Osteoblast (primary cell): ENCODE results near the gene E2F4. TPM values are rescaled to one million over a fixed set of nuclear protein-coding genes. Genes with fewer than 3 reads are reported as not detected.
A peak's percentile ranks its signal among the peaks of the same experiment; 100 is the strongest.

ENCODE experiments used
- DNase-seq: peaks from one replicate; pipeline ENCODE4 v3.0.0; 2011; ENCODE audit warnings: low spot score, mixed read lengths; ENCODE audit not compliant: insufficient read length; ENCODE audit errors: missing footprints
- H2AFZ ChIP-seq: 2 replicates; pipeline ENCODE4 v1.6.0; 2011; ENCODE audit warnings: mild to moderate bottlenecking, low read length
- H3K27ac ChIP-seq: 2 replicates; pipeline ENCODE4 v1.5.1; 2011; ENCODE audit warnings: mild to moderate bottlenecking, low read depth, low read length, moderate library complexity
- H3K27me3 ChIP-seq: 2 replicates; pipeline ENCODE4 v1.6.0; 2012; ENCODE audit warnings: mild to moderate bottlenecking, control low read depth, inconsistent platforms, low read length, moderate library complexity; ENCODE audit not compliant: insufficient read depth
- H3K36me3 ChIP-seq: 2 replicates; pipeline ENCODE4 v1.5.1; 2011; ENCODE audit warnings: mild to moderate bottlenecking, low read length, control low read depth, moderate library complexity; ENCODE audit not compliant: insufficient read depth
- H3K4me1 ChIP-seq: 2 replicates; pipeline ENCODE4 v1.5.1; 2011; ENCODE audit warnings: mild to moderate bottlenecking, low read length, control low read depth, moderate library complexity; ENCODE audit not compliant: insufficient read depth
- H3K4me2 ChIP-seq: 2 replicates; pipeline ENCODE4 v1.6.0; 2011; ENCODE audit warnings: mild to moderate bottlenecking, low read length; ENCODE audit not compliant: insufficient read depth
- H3K4me3 ChIP-seq: fragments of 200-600 bp; sonication (generic); 3 replicates; pipeline ENCODE4 v1.5.1; 2012; ENCODE audit warnings: mild to moderate bottlenecking, low read length, inconsistent platforms; ENCODE audit not compliant: insufficient read depth
- H3K79me2 ChIP-seq: 2 replicates; pipeline ENCODE4 v1.6.0; 2012; ENCODE audit warnings: mild to moderate bottlenecking, low read length, control low read depth, inconsistent platforms; ENCODE audit not compliant: insufficient read depth
- H3K9me3 ChIP-seq: 2 replicates; pipeline ENCODE4 v1.5.1; 2011; ENCODE audit warnings: low read depth, low read length, control low read depth
- H4K20me1 ChIP-seq: 2 replicates; pipeline ENCODE4 v1.6.0; 2012; ENCODE audit warnings: mild to moderate bottlenecking, low read length, control low read depth; ENCODE audit not compliant: insufficient read depth
- total RNA-seq: library from RNA; depleted of rRNA; stranded (reverse); fragments of >200 nt; gene quantifications from 2 replicates; pipeline ENCODE4 v1.2.3, GENCODE V29; 2012
- TF ChIP-seq, protein P1 (sequence below): IDR thresholded peaks from 2 replicates; pipeline ENCODE4 v1.5.1; 2011; ENCODE audit warnings: mild to moderate bottlenecking, low read depth, low read length, moderate library complexity; ENCODE audit errors: extremely low read depth

Gene E2F4
- total RNA-seq, 1 donor, result 56.5 TPM

DNA sequence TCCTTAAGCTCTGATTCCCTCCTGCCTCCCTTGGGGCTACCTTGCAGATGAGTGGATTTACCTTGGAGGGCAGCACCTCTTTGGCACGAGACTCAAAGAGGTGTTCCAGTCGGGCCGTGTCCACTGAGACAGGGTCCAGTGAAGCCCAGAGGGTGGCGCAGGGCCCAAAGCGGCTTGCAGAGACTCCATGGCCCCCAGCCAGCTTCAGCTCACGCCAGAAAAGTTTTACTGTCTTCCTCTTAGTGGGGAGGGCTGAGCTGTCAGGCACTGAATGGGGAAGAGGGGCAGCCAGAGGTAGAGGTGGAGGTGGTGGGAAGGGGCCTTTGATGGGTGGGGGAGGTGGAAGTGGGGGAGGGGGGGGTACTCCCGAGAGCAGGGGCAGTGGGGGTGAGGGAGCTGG, 41.6 kb downstream of the E2F4 start:
- Histone ChIP-seq H3K27ac (no peak overlapping the region), H2AFZ (no peak overlapping the region), H3K36me3 (peaks cover 85% of the 10 kb centered on the region), H3K4me3 (no peak overlapping the region), H3K79me2 (peaks cover 41% of the 10 kb centered on the region), H3K27me3 (no peaks in the 10 kb centered on the region), H4K20me1 (peaks cover 13% of the 10 kb centered on the region), H3K4me2 (no peak overlapping the region), H3K4me1 (peaks cover 5% of the 10 kb centered on the region), H3K9me3 (no peaks in the 10 kb centered on the region)
- TF ChIP-seq, protein P1, sequence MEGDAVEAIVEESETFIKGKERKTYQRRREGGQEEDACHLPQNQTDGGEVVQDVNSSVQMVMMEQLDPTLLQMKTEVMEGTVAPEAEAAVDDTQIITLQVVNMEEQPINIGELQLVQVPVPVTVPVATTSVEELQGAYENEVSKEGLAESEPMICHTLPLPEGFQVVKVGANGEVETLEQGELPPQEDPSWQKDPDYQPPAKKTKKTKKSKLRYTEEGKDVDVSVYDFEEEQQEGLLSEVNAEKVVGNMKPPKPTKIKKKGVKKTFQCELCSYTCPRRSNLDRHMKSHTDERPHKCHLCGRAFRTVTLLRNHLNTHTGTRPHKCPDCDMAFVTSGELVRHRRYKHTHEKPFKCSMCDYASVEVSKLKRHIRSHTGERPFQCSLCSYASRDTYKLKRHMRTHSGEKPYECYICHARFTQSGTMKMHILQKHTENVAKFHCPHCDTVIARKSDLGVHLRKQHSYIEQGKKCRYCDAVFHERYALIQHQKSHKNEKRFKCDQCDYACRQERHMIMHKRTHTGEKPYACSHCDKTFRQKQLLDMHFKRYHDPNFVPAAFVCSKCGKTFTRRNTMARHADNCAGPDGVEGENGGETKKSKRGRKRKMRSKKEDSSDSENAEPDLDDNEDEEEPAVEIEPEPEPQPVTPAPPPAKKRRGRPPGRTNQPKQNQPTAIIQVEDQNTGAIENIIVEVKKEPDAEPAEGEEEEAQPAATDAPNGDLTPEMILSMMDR, result no peak
- DNase-seq, result peak; percentile 26

DNA sequence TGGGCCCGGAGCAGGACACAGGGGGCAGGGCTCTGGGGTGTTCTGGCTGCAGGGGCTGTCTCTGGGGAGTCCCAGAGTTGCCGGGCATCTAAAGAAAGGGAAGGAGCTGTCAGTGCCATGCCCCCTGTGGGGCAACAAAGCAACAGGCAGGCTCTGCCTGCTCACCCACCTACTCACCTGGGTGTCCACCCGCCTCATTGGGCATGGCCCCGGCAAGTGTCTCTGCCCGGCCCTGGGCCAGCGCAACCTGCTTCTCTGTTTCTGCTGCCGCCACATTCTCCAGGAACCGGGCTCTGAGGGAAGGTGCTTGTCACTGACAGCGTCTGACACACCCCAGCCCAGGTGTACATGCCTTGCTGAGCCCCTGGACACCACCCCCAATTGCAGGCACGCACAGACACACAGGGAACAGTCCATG, 42.2 kb downstream of the E2F4 start:
- H3K36me3 ChIP-seq, result peaks cover 85% of the 10 kb centered on the region
- H3K4me2 ChIP-seq, result no peak overlapping the region
- no peak overlapping the region for H2AFZ ChIP-seq
- H3K27ac ChIP-seq, result no peak overlapping the region
- peaks cover 41% of the 10 kb centered on the region for H3K79me2 ChIP-seq
- TF ChIP-seq, protein P1, result no peak
- no peak overlapping the region for H3K4me3 ChIP-seq
- peaks cover 5% of the 10 kb centered on the region for H3K4me1 ChIP-seq
- DNase-seq, result no peak
- no peaks in the 10 kb centered on the region for H3K27me3 ChIP-seq
- H4K20me1 ChIP-seq, result peaks cover 8% of the 10 kb centered on the region
- no peaks in the 10 kb centered on the region for H3K9me3 ChIP-seq

DNA sequence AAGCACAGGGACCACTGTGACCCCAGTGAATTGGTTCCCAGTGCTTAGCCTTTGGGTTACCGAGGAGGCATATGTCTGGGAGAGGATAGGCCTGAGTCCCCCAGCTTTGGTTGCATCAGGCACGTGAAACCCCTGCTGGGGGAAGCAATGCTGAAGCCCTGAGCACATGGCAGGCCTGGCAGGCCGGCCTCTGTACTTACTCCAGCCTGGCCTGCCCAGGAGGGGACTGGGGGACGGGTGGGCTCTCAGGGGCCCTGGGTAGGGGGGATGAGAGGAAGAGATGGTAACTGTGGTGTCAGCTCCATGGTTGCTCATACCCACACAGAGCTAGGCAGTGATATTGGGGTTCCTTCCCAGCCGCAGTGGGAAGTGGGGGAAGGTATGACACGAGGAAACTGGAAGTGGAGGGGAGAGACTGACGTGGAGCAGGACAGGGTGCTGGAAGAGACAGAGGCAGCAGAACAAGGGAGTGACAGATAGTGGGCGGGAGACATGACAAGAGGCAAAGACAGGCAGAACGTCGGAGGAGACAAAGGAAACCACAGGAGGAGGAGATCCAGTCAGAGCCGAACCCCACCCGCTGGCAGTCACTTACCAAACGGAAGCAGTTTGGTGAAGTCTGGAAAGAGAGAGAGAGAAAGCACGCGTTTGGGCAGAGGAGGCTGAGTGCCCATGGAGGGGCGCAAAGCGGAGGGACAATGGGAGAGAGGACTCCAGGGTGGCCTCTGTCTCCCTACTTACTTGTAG, 44.0 kb downstream of the E2F4 start:
- no peak overlapping the region for H2AFZ ChIP-seq
- peaks cover 76% of the 10 kb centered on the region for H3K36me3 ChIP-seq
- H3K27ac ChIP-seq, result no peak overlapping the region
- H3K79me2 ChIP-seq, result peaks cover 40% of the 10 kb centered on the region
- H3K4me2 ChIP-seq, result no peak overlapping the region
- TF ChIP-seq, protein P1, result no peak
- DNase-seq, result peak; percentile 27
- no peaks in the 10 kb centered on the region for H3K27me3 ChIP-seq
- peaks cover 10% of the 10 kb centered on the region for H4K20me1 ChIP-seq
- peaks cover 15% of the 10 kb centered on the region for H3K4me1 ChIP-seq
- H3K4me3 ChIP-seq, result no peak overlapping the region
- no peaks in the 10 kb centered on the region for H3K9me3 ChIP-seq

DNA sequence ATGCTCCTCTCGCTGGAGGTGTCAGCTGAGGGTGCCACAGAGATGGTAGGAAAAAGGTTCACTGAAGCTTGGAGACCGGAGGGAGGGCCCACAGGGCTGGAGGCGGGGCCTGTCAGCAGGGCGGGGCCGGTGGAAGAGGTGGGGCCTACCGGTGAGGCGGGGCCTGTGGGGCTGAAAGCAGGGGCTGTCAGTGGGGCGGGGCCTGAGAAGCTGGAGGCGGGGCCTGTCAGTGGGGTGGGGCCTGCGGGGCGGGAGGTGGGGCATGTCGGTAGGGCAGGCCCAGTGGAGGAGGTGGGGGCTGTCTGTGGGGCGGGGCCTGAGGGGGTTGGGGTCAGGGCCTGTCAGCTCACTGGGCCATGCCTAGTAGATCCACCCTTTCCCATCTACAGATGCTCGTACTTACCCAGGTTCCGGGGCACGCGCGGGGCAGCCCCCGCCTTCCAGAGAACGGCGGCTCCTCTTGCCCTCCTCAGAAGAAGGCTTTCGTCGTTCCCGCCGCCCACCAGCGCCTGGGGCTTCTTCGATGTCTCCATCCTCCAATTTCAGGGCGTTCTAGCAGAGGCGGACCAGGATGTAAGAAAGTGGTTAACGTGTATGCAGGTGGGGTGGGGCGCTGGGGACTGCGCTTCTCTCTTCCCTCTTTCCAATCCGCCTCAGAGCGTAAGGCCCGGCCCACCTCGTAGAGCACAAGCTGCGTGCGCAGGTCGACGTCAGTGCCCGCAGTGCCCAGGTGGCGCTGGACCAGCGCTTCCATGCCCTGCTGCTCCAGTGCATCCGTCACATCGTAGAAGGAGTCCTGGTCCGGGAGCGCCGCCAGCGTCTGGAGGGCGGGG, 44.8 kb downstream of the E2F4 start:
- H3K27ac ChIP-seq, result no peak overlapping the region
- H3K36me3 ChIP-seq, result peaks cover 68% of the 10 kb centered on the region
- peak; percentile 94 for DNase-seq

More for the DNA sequence above, 44.8 kb downstream of the E2F4 start:
- peaks cover 10% of the 10 kb centered on the region for H4K20me1 ChIP-seq
- no peak overlapping the region for H3K4me2 ChIP-seq
- peaks cover 39% of the 10 kb centered on the region for H3K79me2 ChIP-seq
- H2AFZ ChIP-seq, result no peak overlapping the region
- H3K27me3 ChIP-seq, result no peaks in the 10 kb centered on the region
- no peaks in the 10 kb centered on the region for H3K9me3 ChIP-seq
- H3K4me1 ChIP-seq, result peaks cover 23% of the 10 kb centered on the region
- H3K4me3 ChIP-seq, result no peak overlapping the region
- TF ChIP-seq, protein P1, result no peak
